Neural progenitor cell (in vitro differentiated cells): ENCODE data around the gene CHD5.
"Not testable (repeated sequence)": the region's sequence is repeated elsewhere in the genome, so short reads cannot be mapped to it uniquely, and the experiment has no call there.

Source experiments
- CTCF ChIP-seq: fragments of 200-600 bp; sonication (generic); IDR thresholded peaks from 2 replicates; pipeline ENCODE4 v1.5.1; 2017; ENCODE audit warnings: antibody characterized with exemption, mild to moderate bottlenecking
- EZH2 ChIP-seq: fragments of 200-600 bp; sonication (generic); IDR thresholded peaks from 2 replicates; pipeline ENCODE4 v1.6.1; 2017; ENCODE audit warnings: antibody characterized with exemption, mild to moderate bottlenecking, moderate library complexity

DNA sequence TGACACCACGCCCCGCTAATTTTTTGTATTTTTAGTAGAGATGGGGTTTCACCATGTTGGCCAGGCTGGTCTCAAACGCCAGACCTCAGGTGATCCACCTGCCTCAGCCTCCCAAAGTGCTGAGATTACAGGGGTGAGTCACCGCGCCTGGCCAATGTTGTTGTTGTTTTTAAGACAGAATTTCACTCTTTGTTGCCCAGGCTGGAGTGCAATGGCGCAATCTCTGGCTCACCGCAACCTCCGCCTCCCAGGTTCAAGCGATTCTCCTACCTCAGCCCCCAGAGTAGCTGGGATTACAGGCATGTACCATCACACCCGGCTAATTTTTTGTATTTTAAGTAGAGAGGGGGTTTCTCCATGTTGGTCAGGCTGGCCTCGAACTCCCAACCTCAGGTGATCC lies 39.5 kb upstream of the CHD5 start:
- not testable (repeated sequence) for TF ChIP-seq CTCF, EZH2
